Esophagus squamous epithelium (tissue), 4 donors: Measurements from ENCODE around the gene CIB4.

ENCODE experiments used
- CTCF ChIP-seq, 6 experiments: fragments of 450-650 bp in 4 of 6; fragments of 200-600 bp in 2 of 6; sonication (generic) in 2 of 6; IDR thresholded peaks; one replicate each; pipeline ENCODE4 v1.5.1; 2016 to 2019; ENCODE audit warnings: antibody characterized with exemption in 6 of 6, mild to moderate bottlenecking in 4 of 6, moderate library complexity in 4 of 6
- POLR2A ChIP-seq, 4 donors: fragments of 450-650 bp; IDR thresholded peaks; one replicate each; pipeline ENCODE4 v1.6.1; 2017; ENCODE audit warnings: antibody characterized with exemption in 4 of 4, mild to moderate bottlenecking in 4 of 4, moderate library complexity in 3 of 4

GRCh38 chr2:26651799-26652198, 10.6 kb upstream of the CIB4 start:
- no peak for TF ChIP-seq CTCF (IDR thresholded peaks at IDR 0.05)
- no peak for TF ChIP-seq POLR2A (IDR thresholded peaks at IDR 0.05)
